ENCODE results near the gene TMEM115. TPM values are rescaled to one million over a fixed set of nuclear protein-coding genes. Genes with fewer than 3 reads are reported as not detected.

The TMEM115 gene
- total and polyA plus RNA-seq, 2 of the 13 experiments (the other 11 are each of a cell fraction or from before 2014, with no cell fraction given), result 22.1 to 30.7 TPM

DNA sequence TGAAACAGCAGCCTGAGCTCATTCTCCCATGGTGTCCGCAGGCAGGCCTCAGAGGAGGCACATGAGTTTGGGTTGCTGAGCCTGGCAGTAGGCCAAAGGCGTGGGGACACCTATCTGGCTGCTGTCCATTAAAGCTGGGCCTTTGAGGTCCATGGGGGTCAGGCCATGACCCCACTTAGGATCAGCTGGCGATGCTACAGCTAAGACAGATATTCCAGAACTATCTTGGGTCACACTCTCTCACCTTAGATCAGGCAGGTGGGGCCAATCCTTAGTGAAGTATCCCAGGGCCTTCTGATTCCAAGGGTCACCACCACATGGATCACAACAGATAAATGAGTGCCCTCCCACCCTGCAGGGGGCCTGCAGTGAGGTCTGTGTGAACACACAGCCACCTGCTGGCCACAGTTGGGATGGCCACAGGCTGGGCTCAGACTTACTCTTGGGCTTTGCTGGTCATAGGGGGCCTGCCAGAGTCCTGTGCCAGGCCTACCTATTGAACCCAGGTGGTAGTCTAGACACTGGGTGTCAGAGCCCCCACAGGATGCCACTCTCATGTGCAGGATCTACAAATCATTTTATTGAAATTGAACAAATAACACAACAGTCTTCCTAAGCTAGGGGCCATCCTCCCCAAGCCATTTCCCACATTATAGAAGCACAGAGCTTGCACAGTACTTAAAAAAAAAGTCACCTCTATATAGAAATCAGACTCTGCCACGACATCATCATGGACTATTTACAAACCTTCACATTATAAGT lies 34.8 kb downstream of the TMEM115 start (continued):
- TF ChIP-seq, protein P1, sequence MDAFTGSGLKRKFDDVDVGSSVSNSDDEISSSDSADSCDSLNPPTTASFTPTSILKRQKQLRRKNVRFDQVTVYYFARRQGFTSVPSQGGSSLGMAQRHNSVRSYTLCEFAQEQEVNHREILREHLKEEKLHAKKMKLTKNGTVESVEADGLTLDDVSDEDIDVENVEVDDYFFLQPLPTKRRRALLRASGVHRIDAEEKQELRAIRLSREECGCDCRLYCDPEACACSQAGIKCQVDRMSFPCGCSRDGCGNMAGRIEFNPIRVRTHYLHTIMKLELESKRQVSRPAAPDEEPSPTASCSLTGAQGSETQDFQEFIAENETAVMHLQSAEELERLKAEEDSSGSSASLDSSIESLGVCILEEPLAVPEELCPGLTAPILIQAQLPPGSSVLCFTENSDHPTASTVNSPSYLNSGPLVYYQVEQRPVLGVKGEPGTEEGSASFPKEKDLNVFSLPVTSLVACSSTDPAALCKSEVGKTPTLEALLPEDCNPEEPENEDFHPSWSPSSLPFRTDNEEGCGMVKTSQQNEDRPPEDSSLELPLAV (CRISPR knock-in tag; conservative IDR thresholded peaks at IDR 0.05; ENCODE audit: low read depth), result no peak
- no peak for TF ChIP-seq ZNF260 (CRISPR knock-in tag; IDR thresholded peaks at IDR 0.05; ENCODE audit: borderline replicate concordance, low read depth)
- no peak for TF ChIP-seq ZNF616 (CRISPR knock-in tag; IDR thresholded peaks at IDR 0.05; ENCODE audit: low read depth)
- TF ChIP-seq, protein P2, sequence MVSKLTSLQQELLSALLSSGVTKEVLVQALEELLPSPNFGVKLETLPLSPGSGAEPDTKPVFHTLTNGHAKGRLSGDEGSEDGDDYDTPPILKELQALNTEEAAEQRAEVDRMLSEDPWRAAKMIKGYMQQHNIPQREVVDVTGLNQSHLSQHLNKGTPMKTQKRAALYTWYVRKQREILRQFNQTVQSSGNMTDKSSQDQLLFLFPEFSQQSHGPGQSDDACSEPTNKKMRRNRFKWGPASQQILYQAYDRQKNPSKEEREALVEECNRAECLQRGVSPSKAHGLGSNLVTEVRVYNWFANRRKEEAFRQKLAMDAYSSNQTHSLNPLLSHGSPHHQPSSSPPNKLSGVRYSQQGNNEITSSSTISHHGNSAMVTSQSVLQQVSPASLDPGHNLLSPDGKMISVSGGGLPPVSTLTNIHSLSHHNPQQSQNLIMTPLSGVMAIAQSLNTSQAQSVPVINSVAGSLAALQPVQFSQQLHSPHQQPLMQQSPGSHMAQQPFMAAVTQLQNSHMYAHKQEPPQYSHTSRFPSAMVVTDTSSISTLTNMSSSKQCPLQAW (CRISPR knock-in tag; IDR thresholded peaks at IDR 0.05), result no peak
- 0 out of 2 replicates have a peak, but pooled peaks have one; percentile 45 for TF ChIP-seq ZNF556 (CRISPR knock-in tag; IDR thresholded peaks at IDR 0.05; ENCODE audit: borderline replicate concordance)
- 0 out of 2 replicates have a peak, but pooled peaks have one; percentile 38 for TF ChIP-seq ZNF614 (CRISPR knock-in tag; IDR thresholded peaks at IDR 0.05; ENCODE audit: borderline replicate concordance)
- 0 out of 2 replicates have a peak, but pooled peaks have one; percentile 50 for TF ChIP-seq TOE1 (CRISPR knock-in tag; IDR thresholded peaks at IDR 0.05)
- no peak for TF ChIP-seq ZNF451 (CRISPR knock-in tag; IDR thresholded peaks at IDR 0.05)
- TF ChIP-seq, protein P3, sequence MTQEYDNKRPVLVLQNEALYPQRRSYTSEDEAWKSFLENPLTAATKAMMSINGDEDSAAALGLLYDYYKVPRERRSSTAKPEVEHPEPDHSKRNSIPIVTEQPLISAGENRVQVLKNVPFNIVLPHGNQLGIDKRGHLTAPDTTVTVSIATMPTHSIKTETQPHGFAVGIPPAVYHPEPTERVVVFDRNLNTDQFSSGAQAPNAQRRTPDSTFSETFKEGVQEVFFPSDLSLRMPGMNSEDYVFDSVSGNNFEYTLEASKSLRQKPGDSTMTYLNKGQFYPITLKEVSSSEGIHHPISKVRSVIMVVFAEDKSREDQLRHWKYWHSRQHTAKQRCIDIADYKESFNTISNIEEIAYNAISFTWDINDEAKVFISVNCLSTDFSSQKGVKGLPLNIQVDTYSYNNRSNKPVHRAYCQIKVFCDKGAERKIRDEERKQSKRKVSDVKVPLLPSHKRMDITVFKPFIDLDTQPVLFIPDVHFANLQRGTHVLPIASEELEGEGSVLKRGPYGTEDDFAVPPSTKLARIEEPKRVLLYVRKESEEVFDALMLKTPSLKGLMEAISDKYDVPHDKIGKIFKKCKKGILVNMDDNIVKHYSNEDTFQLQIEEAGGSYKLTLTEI (CRISPR knock-in tag; conservative IDR thresholded peaks at IDR 0.05), result no peak
- no peak for TF ChIP-seq ZNF567 (CRISPR knock-in tag; IDR thresholded peaks at IDR 0.05; ENCODE audit: borderline replicate concordance)
- TF ChIP-seq, protein P4, sequence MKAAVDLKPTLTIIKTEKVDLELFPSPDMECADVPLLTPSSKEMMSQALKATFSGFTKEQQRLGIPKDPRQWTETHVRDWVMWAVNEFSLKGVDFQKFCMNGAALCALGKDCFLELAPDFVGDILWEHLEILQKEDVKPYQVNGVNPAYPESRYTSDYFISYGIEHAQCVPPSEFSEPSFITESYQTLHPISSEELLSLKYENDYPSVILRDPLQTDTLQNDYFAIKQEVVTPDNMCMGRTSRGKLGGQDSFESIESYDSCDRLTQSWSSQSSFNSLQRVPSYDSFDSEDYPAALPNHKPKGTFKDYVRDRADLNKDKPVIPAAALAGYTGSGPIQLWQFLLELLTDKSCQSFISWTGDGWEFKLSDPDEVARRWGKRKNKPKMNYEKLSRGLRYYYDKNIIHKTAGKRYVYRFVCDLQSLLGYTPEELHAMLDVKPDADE (CRISPR knock-in tag; IDR thresholded peaks at IDR 0.05), result no peak
- no peak for TF ChIP-seq NFE2L1 (CRISPR knock-in tag; IDR thresholded peaks at IDR 0.05; ENCODE audit: borderline replicate concordance)
- no peak for TF ChIP-seq PAF1 (CRISPR knock-in tag; IDR thresholded peaks at IDR 0.05)
- TF ChIP-seq HMG20B (CRISPR knock-in tag; conservative IDR thresholded peaks at IDR 0.05), result no peak
- TF ChIP-seq ZFYVE20 (CRISPR knock-in tag; IDR thresholded peaks at IDR 0.05; ENCODE audit: borderline replicate concordance, low read depth), result no peak
- no peak for TF ChIP-seq SALL2 (CRISPR knock-in tag; IDR thresholded peaks at IDR 0.05)
- no peak for TF ChIP-seq TBP (CRISPR knock-in tag; IDR thresholded peaks at IDR 0.05)
- no peak for TF ChIP-seq ZNF652 (CRISPR knock-in tag; IDR thresholded peaks at IDR 0.05; ENCODE audit: borderline replicate concordance, low read depth)
- TF ChIP-seq, protein P5, sequence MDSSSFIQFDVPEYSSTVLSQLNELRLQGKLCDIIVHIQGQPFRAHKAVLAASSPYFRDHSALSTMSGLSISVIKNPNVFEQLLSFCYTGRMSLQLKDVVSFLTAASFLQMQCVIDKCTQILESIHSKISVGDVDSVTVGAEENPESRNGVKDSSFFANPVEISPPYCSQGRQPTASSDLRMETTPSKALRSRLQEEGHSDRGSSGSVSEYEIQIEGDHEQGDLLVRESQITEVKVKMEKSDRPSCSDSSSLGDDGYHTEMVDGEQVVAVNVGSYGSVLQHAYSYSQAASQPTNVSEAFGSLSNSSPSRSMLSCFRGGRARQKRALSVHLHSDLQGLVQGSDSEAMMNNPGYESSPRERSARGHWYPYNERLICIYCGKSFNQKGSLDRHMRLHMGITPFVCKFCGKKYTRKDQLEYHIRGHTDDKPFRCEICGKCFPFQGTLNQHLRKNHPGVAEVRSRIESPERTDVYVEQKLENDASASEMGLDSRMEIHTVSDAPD (CRISPR knock-in tag; IDR thresholded peaks at IDR 0.05), result no peak
- TF ChIP-seq FOXO1 (CRISPR knock-in tag; IDR thresholded peaks at IDR 0.05), result no peak
- TF ChIP-seq ZFP37 (CRISPR knock-in tag; IDR thresholded peaks at IDR 0.05; ENCODE audit: borderline replicate concordance), result no peak
- TF ChIP-seq PITX1 (CRISPR knock-in tag; IDR thresholded peaks at IDR 0.05), result no peak

Measured in HepG2 (cell line).